Cerebellar nuclear complex (tissue), 1 donor: Measurements from ENCODE around the gene SLFN12.
"Not testable (repeated sequence)": the region's sequence is repeated elsewhere in the genome, so short reads cannot be mapped to it uniquely, and the experiment has no call there.

Source experiments
- DNase-seq, 2 experiments: peaks; one replicate each; lab custom pipeline; 2025; lab: John Stamatoyannopoulos, UW

The SLFN12 gene

GRCh38 chr17:35432176-35433074 is at the start of gene SLFN12:
TSS of gene SLFN12 (minus strand) at chr17:35432500. CDS start at chr17:35423028, 9,472 bp downstream.
- no peak for DNase-seq

- DNase-seq = no peak
Observed at GRCh38 chr17:35479271-35479670, 47.0 kb upstream of the SLFN12 start.

- DNase-seq = no peak
Observed at GRCh38 chr17:35477248-35477647, 44.9 kb upstream of the SLFN12 start.

GRCh38 chr17:35476283-35476820 is 44.1 kb upstream of the SLFN12 start:
- no peak for DNase-seq

- DNase-seq = no peak
Observed at GRCh38 chr17:35468475-35468874, 36.2 kb upstream of the SLFN12 start.

- no peak for DNase-seq
Observed at GRCh38 chr17:35467824-35468223, 35.5 kb upstream of the SLFN12 start.

- DNase-seq = no peak
Observed at GRCh38 chr17:35460354-35460851, 28.1 kb upstream of the SLFN12 start.

GRCh38 chr17:35454035-35454434 is 21.7 kb upstream of the SLFN12 start:
- DNase-seq = not testable (repeated sequence)

GRCh38 chr17:35453171-35453570 is 20.9 kb upstream of the SLFN12 start:
- no peak for DNase-seq

GRCh38 chr17:35449371-35449931 is 17.2 kb upstream of the SLFN12 start:
- no peak for DNase-seq

GRCh38 chr17:35448899-35449227 is 16.6 kb upstream of the SLFN12 start:
- DNase-seq = no peak

- no peak for DNase-seq
Observed at GRCh38 chr17:35448214-35448898, 16.1 kb upstream of the SLFN12 start, which contains the start of gene SLFN13. TSS of gene SLFN13 (minus strand) at chr17:35448766. CDS start at chr17:35445680, 3,086 bp downstream.

- DNase-seq = no peak
Observed at GRCh38 chr17:35447499-35447898, 15.2 kb upstream of the SLFN12 start.

- DNase-seq = no peak
Observed at GRCh38 chr17:35438433-35438832, 6.1 kb upstream of the SLFN12 start.

GRCh38 chr17:35433075-35433894 is 985 bp upstream of the SLFN12 start:
- no peak for DNase-seq

- DNase-seq = no peak
Observed at GRCh38 chr17:35429702-35430101, 2.6 kb downstream of the SLFN12 start.

- DNase-seq = no peak
Observed at GRCh38 chr17:35428229-35428628, 4.1 kb downstream of the SLFN12 start.

- DNase-seq = no peak
Observed at GRCh38 chr17:35423761-35424160, 8.5 kb downstream of the SLFN12 start.

- DNase-seq = not testable (repeated sequence)
Observed at GRCh38 chr17:35421069-35421468, 11.2 kb downstream of the SLFN12 start.

GRCh38 chr17:35416659-35417058 is 15.6 kb downstream of the SLFN12 start:
- no peak for DNase-seq

GRCh38 chr17:35414707-35415106 is 17.6 kb downstream of the SLFN12 start:
- not testable (repeated sequence) for DNase-seq
